ENCODE results near the gene LDHAL6A. TPM values are rescaled to one million over a fixed set of nuclear protein-coding genes. Genes with fewer than 3 reads are reported as not detected.

The LDHAL6A gene
- total and polyA plus RNA-seq, 2 donors, result not detected

GRCh38 chr11:18495703-18496102 is 40.0 kb downstream of the LDHAL6A start:
- 84% methylated on average over 4 of the region's 4 CpGs for WGBS
- no peak overlapping the region for H3K27ac ChIP-seq (ENCODE audit: low read depth)
- peaks cover 2% of the 10 kb centered on the region for H3K36me3 ChIP-seq (ENCODE audit: insufficient read depth)
- DNase-seq (ENCODE audit: extremely low spot score), result no peak
- no peak overlapping the region for H3K4me3 ChIP-seq (ENCODE audit: low read depth, low read length)
- H3K4me1 ChIP-seq (ENCODE audit: insufficient read depth), result no peaks in the 10 kb centered on the region

GRCh38 chr11:18498039-18498438 is 42.4 kb downstream of the LDHAL6A start:
- no peak for DNase-seq (ENCODE audit: extremely low spot score)
- Histone ChIP-seq H3K4me3 (ENCODE audit: low read depth, low read length) (no peak overlapping the region), H3K4me1 (ENCODE audit: insufficient read depth) (no peaks in the 10 kb centered on the region), H3K36me3 (ENCODE audit: insufficient read depth) (peaks cover 2% of the 10 kb centered on the region), H3K27ac (ENCODE audit: low read depth) (no peak overlapping the region)
- 98% methylated on average over 1 of the region's 1 CpG for WGBS

GRCh38 chr11:18501629-18502028 is 46.0 kb downstream of the LDHAL6A start:
- Histone ChIP-seq H3K27ac (ENCODE audit: low read depth) (no peak overlapping the region), H3K36me3 (ENCODE audit: insufficient read depth) (no peaks in the 10 kb centered on the region), H3K4me3 (ENCODE audit: low read depth, low read length) (no peak overlapping the region), H3K4me1 (ENCODE audit: insufficient read depth) (no peaks in the 10 kb centered on the region)
- no peak for DNase-seq (ENCODE audit: extremely low spot score)
- WGBS, result 99% methylated on average over 1 of the region's 1 CpG

GRCh38 chr11:18502352-18502751 is 46.7 kb downstream of the LDHAL6A start:
- Histone ChIP-seq H3K36me3 (ENCODE audit: insufficient read depth) (no peaks in the 10 kb centered on the region), H3K4me1 (ENCODE audit: insufficient read depth) (no peaks in the 10 kb centered on the region)

GRCh38 chr11:18521122-18521521 is 65.5 kb downstream of the LDHAL6A start:
- Histone ChIP-seq H3K27ac (ENCODE audit: low read depth) (no peak overlapping the region), H3K36me3 (ENCODE audit: insufficient read depth) (no peaks in the 10 kb centered on the region), H3K4me1 (ENCODE audit: insufficient read depth) (no peaks in the 10 kb centered on the region), H3K4me3 (ENCODE audit: low read depth, low read length) (no peak overlapping the region)
- no peak for DNase-seq (ENCODE audit: extremely low spot score)
- WGBS, result 97% methylated on average over 3 of the region's 3 CpGs

More at GRCh38 chr11:18502352-18502751, 46.7 kb downstream of the LDHAL6A start:
- no peak overlapping the region for H3K4me3 ChIP-seq (ENCODE audit: low read depth, low read length)
- DNase-seq (ENCODE audit: extremely low spot score), result no peak
- no peak overlapping the region for H3K27ac ChIP-seq (ENCODE audit: low read depth)

- no peak for DNase-seq (ENCODE audit: extremely low spot score)
- WGBS, result 75% methylated on average over 4 of the region's 4 CpGs
Observed at GRCh38 chr11:18522388-18522787, 66.7 kb downstream of the LDHAL6A start.

GRCh38 chr11:18523084-18523483 is 67.4 kb downstream of the LDHAL6A start:
- no peaks in the 10 kb centered on the region for H3K4me1 ChIP-seq (ENCODE audit: insufficient read depth)
- DNase-seq (ENCODE audit: extremely low spot score), result no peak
- no peak overlapping the region for H3K4me3 ChIP-seq (ENCODE audit: low read depth, low read length)
- 81% methylated on average over 3 of the region's 3 CpGs for WGBS
- H3K36me3 ChIP-seq (ENCODE audit: insufficient read depth), result no peaks in the 10 kb centered on the region
- H3K27ac ChIP-seq (ENCODE audit: low read depth), result no peak overlapping the region

More at GRCh38 chr11:18522388-18522787, 66.7 kb downstream of the LDHAL6A start:
- Histone ChIP-seq H3K27ac (ENCODE audit: low read depth) (no peak overlapping the region), H3K4me1 (ENCODE audit: insufficient read depth) (no peaks in the 10 kb centered on the region), H3K4me3 (ENCODE audit: low read depth, low read length) (no peak overlapping the region), H3K36me3 (ENCODE audit: insufficient read depth) (no peaks in the 10 kb centered on the region)

- 95% methylated on average over 1 of the region's 1 CpG for WGBS
- no peak for DNase-seq (ENCODE audit: extremely low spot score)
- no peak overlapping the region for H3K4me3 ChIP-seq (ENCODE audit: low read depth, low read length)
- H3K4me1 ChIP-seq (ENCODE audit: insufficient read depth), result no peaks in the 10 kb centered on the region
- H3K36me3 ChIP-seq (ENCODE audit: insufficient read depth), result no peaks in the 10 kb centered on the region
- H3K27ac ChIP-seq (ENCODE audit: low read depth), result no peak overlapping the region
Observed at GRCh38 chr11:18524248-18524647, 68.6 kb downstream of the LDHAL6A start.

- WGBS, result under 1% methylated on average over 8 of the region's 8 CpGs
- H3K4me3 ChIP-seq (ENCODE audit: low read depth, low read length), result peak overlapping the region; percentile 96
- H3K4me1 ChIP-seq (ENCODE audit: insufficient read depth), result no peaks in the 10 kb centered on the region
Observed at GRCh38 chr11:18526130-18526520, 70.5 kb downstream of the LDHAL6A start.

GRCh38 chr11:18526521-18527296 is 71.1 kb downstream of the LDHAL6A start, which contains the start of gene TSG101:
TSG101 (minus strand) TSS chr11:18526942; CDS start chr11:18526816, 126 bp downstream.
- Histone ChIP-seq H3K4me1 (ENCODE audit: insufficient read depth) (no peaks in the 10 kb centered on the region), H3K4me3 (ENCODE audit: low read depth, low read length) (peak within 1 kb of the TSS; percentile 96), H3K27ac (ENCODE audit: low read depth) (peak within 1 kb of the TSS; percentile 98), H3K36me3 (ENCODE audit: insufficient read depth) (no peaks in the 10 kb centered on the region)
- under 1% methylated on average over 57 of the region's 57 CpGs for WGBS
- DNase-seq (ENCODE audit: extremely low spot score), result peak; percentile 95

More at GRCh38 chr11:18526130-18526520, 70.5 kb downstream of the LDHAL6A start:
- no peak for DNase-seq (ENCODE audit: extremely low spot score)
- no peaks in the 10 kb centered on the region for H3K36me3 ChIP-seq (ENCODE audit: insufficient read depth)
- H3K27ac ChIP-seq (ENCODE audit: low read depth), result peak overlapping the region; percentile 98

- 32% methylated on average over 5 of the region's 5 CpGs for WGBS
- H3K4me3 ChIP-seq (ENCODE audit: low read depth, low read length), result peak overlapping the region; percentile 96
- H3K4me1 ChIP-seq (ENCODE audit: insufficient read depth), result no peaks in the 10 kb centered on the region
- peak overlapping the region; percentile 98 for H3K27ac ChIP-seq (ENCODE audit: low read depth)
- DNase-seq (ENCODE audit: extremely low spot score), result no peak
- H3K36me3 ChIP-seq (ENCODE audit: insufficient read depth), result no peaks in the 10 kb centered on the region
Observed at GRCh38 chr11:18527512-18527911, 71.9 kb downstream of the LDHAL6A start.

Other genes starting within 250 kb of the LDHAL6A start
- gene SAA4, start 219.1 kb upstream of the LDHAL6A start, total RNA-seq, result not detected
- gene SAA4, start 219.1 kb upstream of the LDHAL6A start, polyA plus RNA-seq, result 0.54 TPM
- not detected for gene SAA2, start 207.2 kb upstream of the LDHAL6A start, total RNA-seq
- gene SAA2, start 207.2 kb upstream of the LDHAL6A start, polyA plus RNA-seq, result 13.7 TPM
- not detected for gene SAA1, start 189.6 kb upstream of the LDHAL6A start, total RNA-seq
- gene SAA1, start 189.6 kb upstream of the LDHAL6A start, polyA plus RNA-seq, result 44.4 TPM
- 55.3 TPM for gene HPS5, start 133.7 kb upstream of the LDHAL6A start, total RNA-seq
- gene HPS5, start 133.7 kb upstream of the LDHAL6A start, polyA plus RNA-seq, result 8.4 TPM
- 119 TPM for gene GTF2H1, start 133.3 kb upstream of the LDHAL6A start, total RNA-seq
- gene GTF2H1, start 133.3 kb upstream of the LDHAL6A start, polyA plus RNA-seq, result 31.9 TPM
- gene LDHA, start 61.3 kb upstream of the LDHAL6A start, total RNA-seq, result 163 TPM
- 542 TPM for gene LDHA, start 61.3 kb upstream of the LDHAL6A start, polyA plus RNA-seq
- gene LDHC, start 43.5 kb upstream of the LDHAL6A start, total RNA-seq, result not detected
- not detected for gene LDHC, start 43.5 kb upstream of the LDHAL6A start, polyA plus RNA-seq
- gene TSG101, start 71.1 kb downstream of the LDHAL6A start, total RNA-seq, result 46.2 TPM
- 58.6 TPM for gene TSG101, start 71.1 kb downstream of the LDHAL6A start, polyA plus RNA-seq
- 37.6 TPM for gene UEVLD, start 132.9 kb downstream of the LDHAL6A start, total RNA-seq
- 15.2 TPM for gene UEVLD, start 132.9 kb downstream of the LDHAL6A start, polyA plus RNA-seq
- 2.6 TPM for gene MISFA, start 143.9 kb downstream of the LDHAL6A start, total RNA-seq
- 1.0 TPM for gene MISFA, start 143.9 kb downstream of the LDHAL6A start, polyA plus RNA-seq
- gene SPTY2D1, start 178.5 kb downstream of the LDHAL6A start, total RNA-seq, result 27.1 TPM
- 8.9 TPM for gene SPTY2D1, start 178.5 kb downstream of the LDHAL6A start, polyA plus RNA-seq
- 2.7 TPM for gene TMEM86A, start 242.9 kb downstream of the LDHAL6A start, total RNA-seq
- gene TMEM86A, start 242.9 kb downstream of the LDHAL6A start, polyA plus RNA-seq, result 4.5 TPM

Data from urinary bladder (tissue), 4 donors.